K562 (cell line): ENCODE measurements around the gene GPR22. TPM values are rescaled to one million over a fixed set of nuclear protein-coding genes. Genes with fewer than 3 reads are reported as not detected.

Source experiments
- ARNT ChIP-seq, 2 experiments: fragments of 450-650 bp; IDR thresholded peaks; 2 replicates each; pipeline ENCODE4 v1.6.1; 2016; ENCODE audit warnings: mild to moderate bottlenecking in 1 of 2
- CBFA2T2 ChIP-seq: fragments of 450-650 bp; conservative IDR thresholded peaks from 2 replicates; pipeline ENCODE4 v1.6.1; 2017; ENCODE audit warnings: mild to moderate bottlenecking
- CBX5 ChIP-seq: IDR thresholded peaks from 2 replicates; pipeline ENCODE4 v1.6.1; 2014; ENCODE audit warnings: low read depth, borderline replicate concordance
- CTBP1 ChIP-seq: fragments of 450-650 bp; IDR thresholded peaks from 2 replicates; pipeline ENCODE4 v1.6.1; 2016; ENCODE audit warnings: borderline replicate concordance
- CXXC5 ChIP-seq: fragments of 250-450 bp; sonication (Bioruptor Pico); IDR thresholded peaks from 2 replicates; pipeline ENCODE4 v1.8.0; 2022; ENCODE audit warnings: inconsistent platforms, mild to moderate bottlenecking, moderate library complexity
- DDX20 ChIP-seq: fragments of 450-650 bp; IDR thresholded peaks from 2 replicates; pipeline ENCODE4 v1.6.1; 2016; ENCODE audit warnings: missing genetic modification characterization, low read depth, mild to moderate bottlenecking, missing compliant biosample characterization, moderate library complexity
- DNMT1 ChIP-seq: fragments of 450-650 bp; IDR thresholded peaks from 2 replicates; pipeline ENCODE4 v1.6.1; 2016; ENCODE audit warnings: antibody characterized with exemption, mild to moderate bottlenecking
- E4F1 ChIP-seq: fragments of 250-450 bp; sonication (Bioruptor Pico); IDR thresholded peaks from 2 replicates; pipeline ENCODE4 v1.5.0; 2021; ENCODE audit warnings: mild to moderate bottlenecking, borderline replicate concordance
- HES1 ChIP-seq: fragments of 450-650 bp; IDR thresholded peaks from 2 replicates; pipeline ENCODE4 v1.6.1; 2016; ENCODE audit warnings: low read depth, mild to moderate bottlenecking, moderate library complexity
- KLF13 ChIP-seq: fragments of 450-650 bp; IDR thresholded peaks from 2 replicates; pipeline ENCODE4 v1.6.1; 2016; ENCODE audit warnings: missing genetic modification characterization, low read depth, mild to moderate bottlenecking, missing compliant biosample characterization, moderate library complexity, borderline replicate concordance
- LEF1 ChIP-seq: fragments of 450-650 bp; IDR thresholded peaks from 2 replicates; pipeline ENCODE4 v1.6.1; 2016; ENCODE audit warnings: mild to moderate bottlenecking
- MTA1 ChIP-seq: fragments of 450-650 bp; IDR thresholded peaks from 2 replicates; pipeline ENCODE4 v1.6.1; 2017; ENCODE audit warnings: borderline replicate concordance
- PCBP1 ChIP-seq: fragments of 200-400 bp; formaldehyde crosslinking; IDR thresholded peaks from 2 replicates; pipeline ENCODE4 v1.6.1; 2018; ENCODE audit warnings: mild to moderate bottlenecking, low read depth, low read length; ENCODE audit not compliant: poor library complexity, severe bottlenecking
- PHB2 ChIP-seq: fragments of 450-650 bp; IDR thresholded peaks from 2 replicates; pipeline ENCODE4 v1.6.1; 2017; ENCODE audit warnings: low read depth
- RBM25 ChIP-seq: fragments of 200-400 bp; formaldehyde crosslinking; IDR thresholded peaks from 2 replicates; pipeline ENCODE4 v1.6.1; 2018; ENCODE audit warnings: low read length, low read depth, moderate library complexity; ENCODE audit not compliant: severe bottlenecking
- RFX7 ChIP-seq: fragments of 250-450 bp; sonication (Bioruptor Pico); IDR thresholded peaks from 2 replicates; pipeline ENCODE4 v1.5.1; 2021; ENCODE audit warnings: mild to moderate bottlenecking
- SRSF9 ChIP-seq: fragments of 200-400 bp; formaldehyde crosslinking; IDR thresholded peaks from 2 replicates; pipeline ENCODE4 v1.6.1; 2017; ENCODE audit warnings: low read depth, low read length, borderline replicate concordance
- TARDBP ChIP-seq: fragments of 450-650 bp; IDR thresholded peaks from 2 replicates; pipeline ENCODE4 v1.6.1; 2016
- TOE1 ChIP-seq, 2 experiments: fragments of 450-650 bp in 1 of 2; sonication (generic) in 1 of 2; formaldehyde crosslinking in 1 of 2; IDR thresholded peaks; 2 replicates each; pipeline versions ENCODE4 v1.7.1 to v1.8.0; 2016 to 2022; ENCODE audit warnings: borderline replicate concordance in 2 of 2, mild to moderate bottlenecking in 2 of 2, antibody characterized with exemption in 1 of 2, inconsistent platforms in 1 of 2, low read depth in 1 of 2, missing genetic modification reagents in 1 of 2, moderate library complexity in 1 of 2
- ZNF143 ChIP-seq: sonication (generic); formaldehyde crosslinking; IDR thresholded peaks from 2 replicates; pipeline ENCODE4 v1.9.0; 2022; ENCODE audit warnings: mild to moderate bottlenecking, missing genetic modification reagents
- ZNF174 ChIP-seq: fragments of 250-450 bp; sonication (Bioruptor Pico); IDR thresholded peaks from 2 replicates; pipeline ENCODE4 v1.4.0; 2020; ENCODE audit warnings: mild to moderate bottlenecking
- ZNF696 ChIP-seq: fragments of 250-450 bp; sonication (Bioruptor Pico); conservative IDR thresholded peaks from 2 replicates; pipeline ENCODE4 v1.4.0; 2020; ENCODE audit warnings: mild to moderate bottlenecking, moderate library complexity
- ZNF77 ChIP-seq: fragments of 250-450 bp; sonication (Bioruptor Pico); IDR thresholded peaks from 2 replicates; pipeline ENCODE4 v1.5.0; 2020
- polyA plus RNA-seq, 8 experiments: library from polyadenylated mRNA; depleted of rRNA in 4 of 8; stranded (reverse) in 5 of 8; unstranded in 3 of 8; fragments of >200 nt; fragmentation: Nextera tagmentation in 2 of 8; fragmentation: Illumina TruSeq in 1 of 8; extraction: Ambion mirVana in 2 of 8; extraction: Trizol in 1 of 8; gene quantifications; 2 replicates each; pipeline versions ENCODE4 v1.2.1 to v1.2.3, GENCODE V29; 2011 to 2014; ENCODE audit warnings: inconsistent platforms in 1 of 8, missing spikeins in 1 of 8
- total RNA-seq, 7 experiments: library from RNA; depleted of rRNA in 6 of 7; stranded (reverse); fragments of >200 nt in 6 of 7; fragmentation: Illumina TruSeq in 2 of 7; extraction: Trizol in 2 of 7; gene quantifications; 2 replicates each; pipeline versions ENCODE4 v1.2.1 to v1.2.3, GENCODE V29; 2011 to 2021; ENCODE audit warnings: low replicate concordance in 1 of 7
- TF ChIP-seq, protein P1 (sequence below): fragments of 450-650 bp; IDR thresholded peaks from 2 replicates; pipeline ENCODE4 v1.6.1; 2017; ENCODE audit warnings: mild to moderate bottlenecking, moderate library complexity
- TF ChIP-seq, protein P2 (sequence below): fragments of 450-650 bp; formaldehyde crosslinking; IDR thresholded peaks from 2 replicates; pipeline ENCODE4 v1.4.0; 2020; ENCODE audit warnings: mild to moderate bottlenecking, moderate library complexity

Gene GPR22
- total and polyA plus RNA-seq, 9 of the 15 experiments (the other 6 are each of a cell fraction or from before 2014, with no cell fraction given) = 0.07 to 0.20 TPM; not detected in 7

DNA sequence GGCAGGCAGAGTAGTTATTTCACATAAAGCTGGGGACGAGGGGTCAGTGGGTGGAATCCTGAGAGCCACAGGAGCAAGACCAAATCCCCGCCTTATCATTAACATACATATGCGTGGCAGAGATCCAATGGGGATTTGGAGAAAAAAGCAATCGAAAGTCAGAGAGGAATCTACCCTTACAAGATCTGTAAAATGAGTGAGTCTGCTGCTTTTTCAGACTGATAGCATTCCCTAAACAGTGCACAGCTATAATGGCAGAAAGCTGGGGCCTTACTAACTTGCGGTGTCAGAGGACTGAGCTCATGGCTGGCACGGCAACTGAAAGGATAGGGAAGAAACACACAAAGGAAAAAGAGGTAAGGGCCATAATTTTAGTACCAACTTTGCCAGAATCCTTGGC lies 25.0 kb downstream of the GPR22 start (continued):
- TF ChIP-seq KLF13 (tag) = no peak
- no peak for TF ChIP-seq CBX5
- TF ChIP-seq DDX20 (tag) = no peak
- no peak for TF ChIP-seq ZNF174
- TF ChIP-seq CXXC5 (CRISPR knock-in tag) = peak; percentile 54
- TF ChIP-seq, protein P1, sequence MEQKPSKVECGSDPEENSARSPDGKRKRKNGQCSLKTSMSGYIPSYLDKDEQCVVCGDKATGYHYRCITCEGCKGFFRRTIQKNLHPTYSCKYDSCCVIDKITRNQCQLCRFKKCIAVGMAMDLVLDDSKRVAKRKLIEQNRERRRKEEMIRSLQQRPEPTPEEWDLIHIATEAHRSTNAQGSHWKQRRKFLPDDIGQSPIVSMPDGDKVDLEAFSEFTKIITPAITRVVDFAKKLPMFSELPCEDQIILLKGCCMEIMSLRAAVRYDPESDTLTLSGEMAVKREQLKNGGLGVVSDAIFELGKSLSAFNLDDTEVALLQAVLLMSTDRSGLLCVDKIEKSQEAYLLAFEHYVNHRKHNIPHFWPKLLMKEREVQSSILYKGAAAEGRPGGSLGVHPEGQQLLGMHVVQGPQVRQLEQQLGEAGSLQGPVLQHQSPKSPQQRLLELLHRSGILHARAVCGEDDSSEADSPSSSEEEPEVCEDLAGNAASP = no peak
- TF ChIP-seq, protein P2, sequence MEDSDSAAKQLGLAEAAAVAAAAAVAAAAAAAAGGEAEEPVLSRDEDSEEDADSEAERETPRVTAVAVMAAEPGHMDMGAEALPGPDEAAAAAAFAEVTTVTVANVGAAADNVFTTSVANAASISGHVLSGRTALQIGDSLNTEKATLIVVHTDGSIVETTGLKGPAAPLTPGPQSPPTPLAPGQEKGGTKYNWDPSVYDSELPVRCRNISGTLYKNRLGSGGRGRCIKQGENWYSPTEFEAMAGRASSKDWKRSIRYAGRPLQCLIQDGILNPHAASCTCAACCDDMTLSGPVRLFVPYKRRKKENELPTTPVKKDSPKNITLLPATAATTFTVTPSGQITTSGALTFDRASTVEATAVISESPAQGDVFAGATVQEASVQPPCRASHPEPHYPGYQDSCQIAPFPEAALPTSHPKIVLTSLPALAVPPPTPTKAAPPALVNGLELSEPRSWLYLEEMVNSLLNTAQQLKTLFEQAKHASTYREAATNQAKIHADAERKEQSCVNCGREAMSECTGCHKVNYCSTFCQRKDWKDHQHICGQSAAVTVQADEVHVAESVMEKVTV (CRISPR knock-in tag) = no peak
- 0 out of 2 replicates have a peak, but pooled peaks have one; percentile 10 for TF ChIP-seq HES1
- TF ChIP-seq E4F1 = no peak
- TF ChIP-seq CTBP1 = peak; percentile 27
- TF ChIP-seq DNMT1 = no peak
- TF ChIP-seq PHB2 = peak; percentile 56; the same call in 1 of the 2 replicates
- TF ChIP-seq TARDBP = no peak
- TF ChIP-seq ZNF143 (CRISPR knock-in tag) = no peak
- TF ChIP-seq ZNF696 (CRISPR knock-in tag) = no peak
- TF ChIP-seq RBM25 = peak; percentile 31
- no peak for TF ChIP-seq PCBP1
- TF ChIP-seq LEF1 = peak; percentile 45; the same call in 1 of the 2 replicates
- peak; percentile 86 for TF ChIP-seq CBFA2T2
- TF ChIP-seq MTA1 = no peak
- 0 out of 4 replicates have a peak, but pooled peaks of 1 of the 2 experiments have one; percentile 66 for TF ChIP-seq ARNT (IDR thresholded peaks at IDR 0.05)
- TF ChIP-seq SRSF9 = no peak
- no peak for TF ChIP-seq TOE1 (IDR thresholded peaks at IDR 0.05; ENCODE audit: borderline replicate concordance)
- 0 out of 2 replicates have a peak, but pooled peaks have one; percentile 52 for TF ChIP-seq TOE1 (CRISPR knock-in tag; IDR thresholded peaks at IDR 0.05; ENCODE audit: borderline replicate concordance, low read depth)
- no peak for TF ChIP-seq ZNF77 (CRISPR knock-in tag)
- no peak for TF ChIP-seq RFX7 (CRISPR knock-in tag)
